ENCODE data around the gene ATP8A2.

The ATP8A2 gene

GRCh38 chr13:25867038-25867437, 495.3 kb downstream of the ATP8A2 start:
- DNase-seq: no peak

DNA sequence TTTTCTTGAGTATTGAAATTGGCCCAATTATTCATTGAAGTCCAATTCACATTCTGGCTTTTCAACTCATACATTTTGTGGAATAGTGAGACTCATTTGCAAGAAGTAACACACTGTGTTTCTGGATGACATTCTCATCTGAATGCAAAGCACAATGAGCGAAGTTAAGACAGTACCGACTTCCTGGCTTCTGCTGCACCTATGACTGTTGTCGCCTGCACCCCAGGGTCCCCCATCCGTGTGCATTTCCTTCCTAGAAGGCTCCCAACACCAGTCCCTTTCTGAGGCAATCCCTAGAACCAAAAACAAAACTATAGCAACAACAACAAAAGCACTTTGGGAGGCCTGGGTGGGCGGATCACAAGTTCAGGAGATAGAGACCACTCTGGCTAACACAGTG, 496.7 kb downstream of the ATP8A2 start:
- DNase-seq: no peak

- no peak for DNase-seq
Observed at GRCh38 chr13:25869941-25870340, 498.2 kb downstream of the ATP8A2 start.

- DNase-seq: no peak
Observed at GRCh38 chr13:25871389-25872125, 499.8 kb downstream of the ATP8A2 start.

DNA sequence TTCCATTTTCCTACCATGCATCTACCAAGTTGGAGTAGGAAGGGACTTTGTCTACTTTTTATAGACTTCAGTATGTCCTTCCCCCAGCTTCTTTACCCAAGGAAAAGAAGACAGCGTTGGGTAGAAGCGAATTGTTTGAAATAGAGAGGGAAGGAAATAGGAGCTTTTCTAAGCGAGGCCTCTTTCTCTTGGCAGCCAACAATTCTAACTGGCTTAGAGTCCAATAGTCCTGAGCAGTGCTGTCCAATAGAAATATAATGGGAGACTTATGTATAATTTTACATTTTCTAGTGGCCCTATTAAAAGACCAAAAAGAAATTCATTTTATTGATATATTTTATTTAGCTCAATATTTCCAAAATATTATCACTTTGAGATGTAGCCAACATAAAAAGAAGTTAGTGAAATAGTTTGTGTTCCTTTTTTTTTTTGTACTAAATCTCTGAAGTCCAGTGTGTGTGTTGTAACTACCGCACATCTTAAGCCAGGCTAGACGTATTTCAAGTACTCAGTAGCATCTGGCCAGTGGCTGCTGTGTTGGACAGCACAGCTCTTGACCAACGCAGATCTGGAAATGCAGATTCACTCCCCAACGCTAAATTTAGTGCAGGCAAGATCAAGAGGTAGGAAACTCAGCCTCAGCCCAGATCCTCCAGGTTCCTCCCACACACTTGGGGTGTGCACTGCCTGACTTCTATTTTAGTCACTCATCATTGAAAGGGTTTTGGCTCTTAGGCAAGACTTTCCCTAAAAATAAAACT, 500.9 kb downstream of the ATP8A2 start:
- DNase-seq: no peak

DNA sequence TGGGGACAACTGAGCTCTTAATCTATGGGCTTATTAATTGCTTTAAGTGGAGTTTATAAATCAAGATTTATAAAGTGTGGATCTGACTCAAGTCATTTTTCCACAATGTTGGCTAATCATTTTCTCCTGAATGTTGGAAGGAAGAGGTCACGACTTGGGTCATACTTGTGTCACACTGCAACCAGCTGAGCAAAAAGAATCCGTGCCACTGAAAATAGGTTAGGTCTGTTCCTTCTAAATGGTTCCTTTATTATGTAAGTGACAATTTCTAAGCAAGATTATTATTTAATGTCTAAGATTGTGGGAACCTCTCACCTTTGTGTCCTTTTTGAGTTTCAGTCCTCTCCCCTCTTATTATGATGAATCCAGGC, 501.5 kb downstream of the ATP8A2 start:
- DNase-seq: no peak

GRCh38 chr13:25874064-25874737, 502.4 kb downstream of the ATP8A2 start:
- DNase-seq: no peak

- no peak for DNase-seq
Observed at GRCh38 chr13:25874907-25875306, 503.1 kb downstream of the ATP8A2 start.

- DNase-seq: no peak
Observed at GRCh38 chr13:25876247-25876646, 504.5 kb downstream of the ATP8A2 start.

- no peak for DNase-seq
Observed at GRCh38 chr13:25879466-25879865, 507.7 kb downstream of the ATP8A2 start.

GRCh38 chr13:25881136-25881926, 509.6 kb downstream of the ATP8A2 start:
- peak; percentile 48 for DNase-seq

GRCh38 chr13:25881971-25882451, 510.2 kb downstream of the ATP8A2 start:
- peak; percentile 40 for DNase-seq

DNA sequence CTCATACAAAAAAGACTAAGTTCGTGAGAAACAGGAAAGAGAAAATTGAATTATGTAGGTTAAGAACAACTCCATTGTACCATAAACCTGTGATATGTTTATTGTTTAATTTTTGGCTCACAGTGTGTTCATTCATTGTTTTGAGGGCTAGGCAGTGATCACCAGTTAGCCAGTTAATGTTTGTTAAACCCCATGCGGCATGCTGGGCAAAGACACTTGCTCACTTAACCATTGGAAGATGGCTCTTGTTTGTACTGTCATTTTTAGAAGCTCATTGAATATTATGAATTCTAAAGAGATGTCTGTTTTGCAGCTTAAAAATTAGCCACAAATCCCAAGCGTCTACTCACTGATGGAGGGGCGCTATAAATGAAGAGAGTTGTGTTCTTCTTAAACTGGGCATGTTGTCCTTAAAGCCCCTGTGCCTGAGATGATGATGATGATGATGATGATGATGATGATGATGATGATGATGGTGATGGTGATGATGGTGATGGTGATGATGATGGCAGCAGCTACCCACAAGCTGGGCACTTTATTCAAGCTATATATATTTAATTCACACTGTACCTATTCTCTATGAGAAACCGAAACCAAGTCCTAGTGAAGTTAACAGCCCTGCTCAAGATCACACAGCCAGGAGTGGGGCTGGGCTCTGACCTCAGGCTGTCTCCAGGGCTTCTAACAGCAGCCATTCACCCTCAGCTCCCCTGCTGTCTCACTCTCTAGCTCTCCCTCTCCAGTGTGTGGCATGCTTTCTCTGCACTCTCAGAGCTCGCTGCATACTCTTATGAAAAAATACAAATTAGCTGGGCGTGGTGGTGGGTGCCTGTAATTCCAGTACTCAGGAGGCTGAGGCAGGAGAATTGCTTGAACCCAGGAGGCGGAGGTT, 510.9 kb downstream of the ATP8A2 start:
- DNase-seq: no peak

DNA sequence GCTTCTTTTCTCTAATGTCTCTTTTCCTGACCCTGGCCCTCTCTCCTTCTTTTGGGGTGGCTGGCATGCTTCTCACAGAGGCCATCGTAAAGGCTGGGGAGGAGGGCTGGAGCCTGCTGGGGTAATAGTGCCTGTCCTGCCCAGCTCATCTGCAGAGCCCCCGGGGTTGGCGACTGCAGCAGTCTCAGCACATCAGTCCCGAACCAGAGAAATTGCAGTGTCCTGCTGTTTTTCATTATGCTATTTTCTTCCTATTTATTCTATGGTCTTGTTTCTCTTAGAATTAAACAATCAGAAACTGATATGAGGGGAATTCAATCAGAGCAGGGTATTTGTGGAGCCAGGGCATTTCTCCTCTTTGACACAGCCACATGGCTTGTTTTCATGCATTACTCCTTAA, 513.6 kb downstream of the ATP8A2 start:
- DNase-seq: no peak

GRCh38 chr13:25886438-25887214, 514.9 kb downstream of the ATP8A2 start:
- no peak for DNase-seq

GRCh38 chr13:25887962-25888655, 516.3 kb downstream of the ATP8A2 start:
- DNase-seq: no peak

GRCh38 chr13:25890671-25891212, 519.0 kb downstream of the ATP8A2 start:
- DNase-seq: no peak

DNA sequence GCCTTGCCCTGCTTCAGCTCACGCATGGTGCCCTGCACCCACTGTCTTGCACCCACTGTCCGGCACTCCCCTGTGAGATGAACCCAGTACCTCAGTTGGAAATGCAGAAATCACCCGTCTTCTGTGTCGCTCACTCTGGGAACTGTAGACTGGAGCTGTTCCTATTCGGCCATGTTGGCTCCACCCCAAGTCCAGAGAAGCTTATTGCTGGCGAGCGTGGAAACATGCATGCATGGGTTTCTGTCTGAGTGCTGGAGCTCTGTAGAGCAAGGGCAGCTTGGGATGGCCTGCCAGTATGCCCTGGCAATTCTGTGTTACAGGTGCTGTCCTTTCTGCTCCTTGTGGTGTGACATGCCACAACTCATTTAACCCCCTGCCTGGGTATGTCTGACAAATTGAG, 527.2 kb downstream of the ATP8A2 start:
- DNase-seq: no peak

DNA sequence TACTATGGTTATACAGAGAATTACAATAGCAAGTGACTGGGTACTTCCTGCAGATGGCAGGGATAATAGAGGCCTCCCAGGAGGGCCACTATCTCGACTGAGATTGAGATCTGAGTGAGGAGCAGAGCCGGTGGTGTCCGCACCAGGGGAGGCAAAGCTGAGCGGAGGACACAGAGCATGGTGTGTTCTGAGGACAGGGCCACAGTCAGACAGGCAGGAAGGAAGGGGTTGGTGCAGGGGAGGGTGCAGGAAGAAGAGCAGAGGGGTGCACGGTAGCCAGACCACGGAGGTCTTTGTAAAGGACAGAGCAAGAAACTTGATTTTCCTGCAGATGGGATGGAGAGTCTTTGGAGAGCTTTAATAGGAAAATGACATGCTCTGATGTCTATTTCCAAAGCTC, 527.7 kb downstream of the ATP8A2 start:
- DNase-seq: no peak

- DNase-seq: no peak
Observed at GRCh38 chr13:25899952-25900351, 528.2 kb downstream of the ATP8A2 start.

Measured in femur (tissue), 1 donor.